Activated T-helper 2 cell treated with anti-CD3 and anti-CD28 coated beads, Interferon-gamma antibody, Interleukin-2, Interleukin-4, amounts not matched to agents 10 μg/mL and 5 μg/mL and 100 μg/mL, durations not matched to agents 14 hours and 24 hours and 36 hours (primary cell): ENCODE results near the gene KANK2. TPM values are rescaled to one million over a fixed set of nuclear protein-coding genes. Genes with fewer than 3 reads are reported as not detected.
"Not testable (repeated sequence)": the region's sequence is repeated elsewhere in the genome, so short reads cannot be mapped to it uniquely, and the experiment has no call there.

Experiments used
- DNase-seq: peaks from one replicate; pipeline ENCODE4 v3.0.0; 2021; ENCODE audit warnings: low spot score
- H3K27ac Mint-ChIP-seq: one replicate; pipeline ENCODE4 v1.8.0; 2021; ENCODE audit warnings: mixed read lengths
- H3K27me3 Mint-ChIP-seq: one replicate; pipeline ENCODE4 v1.8.0; 2021; ENCODE audit warnings: low read depth, mixed read lengths
- H3K36me3 Mint-ChIP-seq: one replicate; pipeline ENCODE4 v1.8.0; 2021; ENCODE audit warnings: low read depth, mixed read lengths
- H3K4me1 Mint-ChIP-seq: one replicate; pipeline ENCODE4 v1.8.0; 2021; ENCODE audit warnings: low read depth, mixed read lengths
- H3K4me3 Mint-ChIP-seq: one replicate; pipeline ENCODE4 v1.8.0; 2021; ENCODE audit warnings: low read depth, mild to moderate bottlenecking, moderate library complexity, mixed read lengths
- H3K9me3 Mint-ChIP-seq: one replicate; pipeline ENCODE4 v1.8.0; 2021; ENCODE audit warnings: mixed read lengths
- intact Hi-C: fragments of 100-400 bp; cut with micrococcal nuclease; formaldehyde crosslinking; loops from one replicate; pipeline ENCODE4 v1.15.1; 2023
- total RNA-seq: library from RNA; stranded (reverse); gene quantifications from 2 replicates; pipeline ENCODE4 v1.2.3, GENCODE V29; 2022

The KANK2 gene
- total RNA-seq, 1 donor from 2014 or later: 6.5 TPM

GRCh38 chr19:11190501-11190900, 6.8 kb downstream of the KANK2 start:
- Mint-ChIP-seq H3K4me3 (no peak overlapping the region), H3K9me3 (no peaks in the 10 kb centered on the region), H3K4me1 (peaks cover under 1% of the 10 kb centered on the region), H3K27ac (no peak overlapping the region), H3K36me3 (no peaks in the 10 kb centered on the region), H3K27me3 (peaks cover 2% of the 10 kb centered on the region)
- intact Hi-C loops: no loop called here
- DNase-seq: no peak

- H3K4me1 Mint-ChIP-seq: no peaks in the 10 kb centered on the region
- no peak for DNase-seq
- no peaks in the 10 kb centered on the region for H3K36me3 Mint-ChIP-seq
- peaks cover 3% of the 10 kb centered on the region for H3K27me3 Mint-ChIP-seq
- H3K4me3 Mint-ChIP-seq: no peak overlapping the region
- H3K27ac Mint-ChIP-seq: no peak overlapping the region
- intact Hi-C loops: no loop called here
- no peaks in the 10 kb centered on the region for H3K9me3 Mint-ChIP-seq
Measured at GRCh38 chr19:11187441-11187840, 9.9 kb downstream of the KANK2 start.

- no peaks in the 10 kb centered on the region for H3K36me3 Mint-ChIP-seq
- DNase-seq: no peak
- H3K9me3 Mint-ChIP-seq: no peaks in the 10 kb centered on the region
- intact Hi-C loops: no loop called here
- no peak overlapping the region for H3K27ac Mint-ChIP-seq
- peaks cover 3% of the 10 kb centered on the region for H3K27me3 Mint-ChIP-seq
- H3K4me1 Mint-ChIP-seq: no peaks in the 10 kb centered on the region
- H3K4me3 Mint-ChIP-seq: no peak overlapping the region
Measured at GRCh38 chr19:11182994-11183393, 14.4 kb downstream of the KANK2 start.

- H3K9me3 Mint-ChIP-seq: no peaks in the 10 kb centered on the region
- no peak overlapping the region for H3K27ac Mint-ChIP-seq
- no peak overlapping the region for H3K4me3 Mint-ChIP-seq
- H3K4me1 Mint-ChIP-seq: no peaks in the 10 kb centered on the region
- peaks cover 3% of the 10 kb centered on the region for H3K27me3 Mint-ChIP-seq
- intact Hi-C loops: no loop called here
- no peak for DNase-seq
- no peaks in the 10 kb centered on the region for H3K36me3 Mint-ChIP-seq
Measured at GRCh38 chr19:11181488-11181887, 15.9 kb downstream of the KANK2 start.

GRCh38 chr19:11180975-11181374, 16.4 kb downstream of the KANK2 start:
- H3K4me3 Mint-ChIP-seq, H3K36me3 Mint-ChIP-seq, intact Hi-C loops, DNase-seq, H3K27me3 Mint-ChIP-seq, H3K27ac Mint-ChIP-seq, H3K9me3 Mint-ChIP-seq, H3K4me1 Mint-ChIP-seq: not testable (repeated sequence)

- peaks cover 3% of the 10 kb centered on the region for H3K27me3 Mint-ChIP-seq
- H3K4me1 Mint-ChIP-seq: no peaks in the 10 kb centered on the region
- H3K27ac Mint-ChIP-seq: no peak overlapping the region
- no peak for DNase-seq
- no peaks in the 10 kb centered on the region for H3K36me3 Mint-ChIP-seq
- H3K4me3 Mint-ChIP-seq: no peak overlapping the region
- H3K9me3 Mint-ChIP-seq: no peaks in the 10 kb centered on the region
- intact Hi-C loops: no loop called here
Measured at GRCh38 chr19:11180346-11180745, 17.0 kb downstream of the KANK2 start.

GRCh38 chr19:11179716-11180297, 17.5 kb downstream of the KANK2 start:
- no peak for DNase-seq
- peaks cover 3% of the 10 kb centered on the region for H3K27me3 Mint-ChIP-seq
- no peak overlapping the region for H3K27ac Mint-ChIP-seq
- no peaks in the 10 kb centered on the region for H3K36me3 Mint-ChIP-seq
- H3K4me3 Mint-ChIP-seq: no peak overlapping the region
- no peaks in the 10 kb centered on the region for H3K9me3 Mint-ChIP-seq
- no peaks in the 10 kb centered on the region for H3K4me1 Mint-ChIP-seq
- intact Hi-C loops: no loop called here

- H3K27me3 Mint-ChIP-seq, H3K36me3 Mint-ChIP-seq, H3K9me3 Mint-ChIP-seq, DNase-seq, H3K27ac Mint-ChIP-seq, H3K4me1 Mint-ChIP-seq, H3K4me3 Mint-ChIP-seq, intact Hi-C loops: not testable (repeated sequence)
Measured at GRCh38 chr19:11179145-11179465, 18.2 kb downstream of the KANK2 start.

GRCh38 chr19:11177592-11177991, 19.8 kb downstream of the KANK2 start:
- DNase-seq: no peak
- H3K27ac Mint-ChIP-seq: no peak overlapping the region
- H3K4me3 Mint-ChIP-seq: no peak overlapping the region

GRCh38 chr19:11176466-11177193, 20.7 kb downstream of the KANK2 start:
- H3K4me1 Mint-ChIP-seq: no peaks in the 10 kb centered on the region
- no peaks in the 10 kb centered on the region for H3K27me3 Mint-ChIP-seq
- no peaks in the 10 kb centered on the region for H3K9me3 Mint-ChIP-seq
- no peak for DNase-seq
- intact Hi-C loops: no loop called here
- no peak overlapping the region for H3K27ac Mint-ChIP-seq
- H3K36me3 Mint-ChIP-seq: no peaks in the 10 kb centered on the region
- H3K4me3 Mint-ChIP-seq: no peak overlapping the region

More at GRCh38 chr19:11177592-11177991, 19.8 kb downstream of the KANK2 start:
- Mint-ChIP-seq H3K27me3 (no peaks in the 10 kb centered on the region), H3K36me3 (no peaks in the 10 kb centered on the region), H3K4me1 (no peaks in the 10 kb centered on the region), H3K9me3 (no peaks in the 10 kb centered on the region)
- intact Hi-C loops: no loop called here

- H3K4me1 Mint-ChIP-seq: no peaks in the 10 kb centered on the region
- no peaks in the 10 kb centered on the region for H3K27me3 Mint-ChIP-seq
- H3K27ac Mint-ChIP-seq: no peak overlapping the region
- no peak overlapping the region for H3K4me3 Mint-ChIP-seq
- no peaks in the 10 kb centered on the region for H3K36me3 Mint-ChIP-seq
- no peaks in the 10 kb centered on the region for H3K9me3 Mint-ChIP-seq
- intact Hi-C loops: no loop called here
- DNase-seq: no peak
Measured at GRCh38 chr19:11175920-11176319, 21.4 kb downstream of the KANK2 start.

- intact Hi-C loops: no loop called here
- Mint-ChIP-seq H3K27ac (no peak overlapping the region), H3K4me3 (no peak overlapping the region), H3K36me3 (no peaks in the 10 kb centered on the region), H3K9me3 (no peaks in the 10 kb centered on the region), H3K27me3 (no peaks in the 10 kb centered on the region), H3K4me1 (no peaks in the 10 kb centered on the region)
- no peak for DNase-seq
Measured at GRCh38 chr19:11174336-11174735, 23.0 kb downstream of the KANK2 start.

- no peaks in the 10 kb centered on the region for H3K4me1 Mint-ChIP-seq
- H3K36me3 Mint-ChIP-seq: no peaks in the 10 kb centered on the region
- H3K4me3 Mint-ChIP-seq: no peak overlapping the region
- no peaks in the 10 kb centered on the region for H3K27me3 Mint-ChIP-seq
- intact Hi-C loops: no loop called here
- DNase-seq: no peak
- H3K27ac Mint-ChIP-seq: no peak overlapping the region
- H3K9me3 Mint-ChIP-seq: no peaks in the 10 kb centered on the region
Measured at GRCh38 chr19:11173516-11174155, 23.7 kb downstream of the KANK2 start.
